Liver (tissue), 9 donors: ENCODE data around the gene PAX8. TPM values are rescaled to one million over a fixed set of nuclear protein-coding genes. Genes with fewer than 3 reads are reported as not detected.

Source experiments
- DNase-seq: peaks from one replicate; pipeline ENCODE4 v3.0.0-alpha.2; 2017; ENCODE audit warnings: low spot score
- H3K27ac ChIP-seq, 2 donors: one replicate each; pipeline ENCODE4 v1.7.0; 2013; ENCODE audit warnings: inconsistent platforms in 2 of 2, low read length in 2 of 2, control low read depth in 1 of 2, low read depth in 1 of 2, mild to moderate bottlenecking in 1 of 2
- H3K27me3 ChIP-seq, 4 donors: one replicate each; pipeline versions ENCODE4 v1.6.1 to v1.7.0; 2013; ENCODE audit warnings: low read length in 3 of 4, inconsistent platforms in 1 of 4, mild to moderate bottlenecking in 1 of 4, moderate library complexity in 1 of 4; ENCODE audit not compliant: control insufficient read depth in 4 of 4, insufficient read depth in 4 of 4
- H3K36me3 ChIP-seq, 4 donors: one replicate each; pipeline versions ENCODE4 v1.6.1 to v1.7.0; 2013; ENCODE audit warnings: low read length in 3 of 4, mild to moderate bottlenecking in 3 of 4, low read depth in 1 of 4, moderate library complexity in 1 of 4; ENCODE audit not compliant: control insufficient read depth in 4 of 4, insufficient read depth in 3 of 4
- H3K4me1 ChIP-seq, 4 donors: one replicate each; pipeline versions ENCODE4 v1.6.1 to v1.7.0; 2013; ENCODE audit warnings: low read length in 3 of 4, mild to moderate bottlenecking in 3 of 4, moderate library complexity in 1 of 4; ENCODE audit not compliant: control insufficient read depth in 4 of 4, insufficient read depth in 4 of 4
- H3K4me3 ChIP-seq, 3 donors: one replicate each; pipeline versions ENCODE4 v1.6.1 to v1.7.0; 2013; ENCODE audit warnings: low read length in 3 of 3, control low read depth in 1 of 3, low read depth in 1 of 3, mild to moderate bottlenecking in 1 of 3
- H3K9ac ChIP-seq, 2 donors: one replicate each; pipeline ENCODE4 v1.7.0; 2013; ENCODE audit warnings: low read length in 2 of 2, mild to moderate bottlenecking in 2 of 2, moderate library complexity in 2 of 2, control low read depth in 1 of 2, low read depth in 1 of 2
- H3K9me3 ChIP-seq, 4 donors: one replicate each; pipeline versions ENCODE4 v1.6.1 to v1.7.0; 2013; ENCODE audit warnings: low read length in 3 of 4; ENCODE audit not compliant: control insufficient read depth in 4 of 4
- EGR1 ChIP-seq, 2 donors: IDR thresholded peaks; 2 replicates each; pipeline ENCODE4 v1.6.1; 2016 to 2018; ENCODE audit warnings: antibody characterized with exemption in 2 of 2, low read depth in 2 of 2
- FOXA1 ChIP-seq: IDR thresholded peaks from 2 replicates; pipeline ENCODE4 v1.6.1; 2016; ENCODE audit warnings: antibody characterized with exemption
- FOXA2 ChIP-seq: IDR thresholded peaks from 2 replicates; pipeline ENCODE4 v1.6.1; 2016; ENCODE audit warnings: antibody characterized with exemption
- HNF4A ChIP-seq, 2 donors: conservative IDR thresholded peaks; 2 replicates each; pipeline ENCODE4 v1.6.1; 2016; ENCODE audit warnings: antibody characterized with exemption in 2 of 2, mild to moderate bottlenecking in 2 of 2
- HNF4G ChIP-seq: IDR thresholded peaks from 2 replicates; pipeline ENCODE4 v1.6.1; 2016; ENCODE audit warnings: antibody characterized with exemption
- JUND ChIP-seq, 2 donors: IDR thresholded peaks; 2 replicates each; pipeline ENCODE4 v1.6.1; 2016; ENCODE audit warnings: antibody characterized with exemption in 2 of 2
- RXRA ChIP-seq, 2 donors: IDR thresholded peaks; 2 replicates each; pipeline ENCODE4 v1.6.1; 2017 to 2018; ENCODE audit warnings: antibody characterized with exemption in 2 of 2, mild to moderate bottlenecking in 1 of 2
- SP1 ChIP-seq: IDR thresholded peaks from 2 replicates; pipeline ENCODE4 v1.6.1; 2018; ENCODE audit warnings: antibody characterized with exemption, mild to moderate bottlenecking
- TAF1 ChIP-seq: conservative IDR thresholded peaks from 2 replicates; pipeline ENCODE4 v1.6.1; 2016; ENCODE audit warnings: antibody characterized with exemption, mild to moderate bottlenecking
- YY1 ChIP-seq: IDR thresholded peaks from 2 replicates; pipeline ENCODE4 v1.6.1; 2016; ENCODE audit warnings: antibody characterized with exemption, mild to moderate bottlenecking
- WGBS: extraction: QIAGEN DNeasy Blood & Tissue Kit; methylation state at CpG from one replicate; pipeline ENCODE4 v1.1.7; 2013; 5-methylcytosine and 5-hydroxymethylcytosine counted together
- polyA plus RNA-seq, 2 donors: library from polyadenylated mRNA; stranded (reverse) in 1 of 2; unstranded in 1 of 2; fragments of 200-250 nt in 1 of 2; fragments of >200 nt in 1 of 2; fragmentation: Nextera tagmentation in 1 of 2; extraction: Ambion mirVana in 1 of 2; gene quantifications; one replicate each; pipeline versions ENCODE4 v1.2.1 to v1.2.3, GENCODE V29; 2013 to 2015
- total RNA-seq, 2 donors: library from RNA; depleted of rRNA; stranded (reverse); fragments of >200 nt; gene quantifications; one replicate each; pipeline ENCODE4 v1.2.3, GENCODE V29; 2014
- TF ChIP-seq, protein P1 (sequence below): fragments of 150-350 bp; IDR thresholded peaks from 2 replicates; pipeline ENCODE4 v1.5.1; 2017; ENCODE audit warnings: improper control_type of control experiment, low read depth, low read length; ENCODE audit not compliant: missing input control
- TF ChIP-seq, protein P2 (sequence below): IDR thresholded peaks from 2 replicates; pipeline ENCODE4 v1.6.1; 2016; ENCODE audit warnings: antibody characterized with exemption
- TF ChIP-seq, protein P3 (sequence below): IDR thresholded peaks from 2 replicates; pipeline ENCODE4 v1.6.1; 2016; ENCODE audit warnings: antibody characterized with exemption
- donor health status: healthy.
- donor health status: healthy.
- donor health status: healthy.
- donor health status: healthy.
- donor health status: healthy.

PAX8 gene
- total and polyA plus RNA-seq, 4 donors, result 0.09 to 0.85 (median 0.33) TPM

DNA sequence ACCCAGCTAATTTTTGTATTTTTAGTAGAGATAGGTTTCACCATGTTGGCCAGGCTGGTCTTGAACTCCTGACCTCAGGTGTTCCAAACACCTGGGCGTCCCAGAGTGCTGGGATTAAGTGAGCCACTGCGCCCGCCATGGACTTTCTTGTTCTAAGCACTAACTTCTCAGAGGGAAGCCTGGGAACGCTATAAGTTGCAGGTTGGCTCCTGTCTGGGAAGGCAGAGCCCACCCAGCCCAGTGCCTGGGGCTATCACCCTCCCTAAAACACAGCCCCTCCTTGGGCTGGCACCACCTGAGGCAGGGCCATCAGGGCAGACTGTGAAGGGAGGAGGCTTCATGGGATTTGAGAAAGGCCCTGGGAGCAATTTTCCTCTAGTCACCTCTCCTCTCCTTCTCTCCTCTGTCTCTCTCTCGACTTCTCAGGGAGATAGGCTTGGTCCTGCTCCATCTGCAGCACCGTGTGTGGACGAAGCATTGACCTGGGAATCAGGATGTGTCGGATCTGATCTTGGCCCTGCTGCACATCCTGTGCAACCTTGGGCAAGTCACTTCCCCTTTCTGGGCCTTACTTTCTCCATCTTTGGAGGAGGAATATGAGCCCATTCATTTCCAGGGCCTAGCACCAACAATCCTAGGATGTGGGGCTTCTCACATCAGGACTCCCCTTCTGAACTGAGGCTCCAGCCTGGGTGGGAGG lies 94.0 kb downstream of the PAX8 start:
- no peaks in the 10 kb centered on the region for H3K27me3 ChIP-seq
- no peak overlapping the region for H3K4me3 ChIP-seq
- TF ChIP-seq JUND (IDR thresholded peaks at IDR 0.05), result no peak
- TF ChIP-seq FOXA1, result no peak
- TF ChIP-seq HNF4A (conservative IDR thresholded peaks at IDR 0.05), result no peak
- TF ChIP-seq SP1, result no peak
- TF ChIP-seq FOXA2, result no peak
- no peak for TF ChIP-seq YY1
- no peak for TF ChIP-seq RXRA (IDR thresholded peaks at IDR 0.05)
- TF ChIP-seq, protein P1, sequence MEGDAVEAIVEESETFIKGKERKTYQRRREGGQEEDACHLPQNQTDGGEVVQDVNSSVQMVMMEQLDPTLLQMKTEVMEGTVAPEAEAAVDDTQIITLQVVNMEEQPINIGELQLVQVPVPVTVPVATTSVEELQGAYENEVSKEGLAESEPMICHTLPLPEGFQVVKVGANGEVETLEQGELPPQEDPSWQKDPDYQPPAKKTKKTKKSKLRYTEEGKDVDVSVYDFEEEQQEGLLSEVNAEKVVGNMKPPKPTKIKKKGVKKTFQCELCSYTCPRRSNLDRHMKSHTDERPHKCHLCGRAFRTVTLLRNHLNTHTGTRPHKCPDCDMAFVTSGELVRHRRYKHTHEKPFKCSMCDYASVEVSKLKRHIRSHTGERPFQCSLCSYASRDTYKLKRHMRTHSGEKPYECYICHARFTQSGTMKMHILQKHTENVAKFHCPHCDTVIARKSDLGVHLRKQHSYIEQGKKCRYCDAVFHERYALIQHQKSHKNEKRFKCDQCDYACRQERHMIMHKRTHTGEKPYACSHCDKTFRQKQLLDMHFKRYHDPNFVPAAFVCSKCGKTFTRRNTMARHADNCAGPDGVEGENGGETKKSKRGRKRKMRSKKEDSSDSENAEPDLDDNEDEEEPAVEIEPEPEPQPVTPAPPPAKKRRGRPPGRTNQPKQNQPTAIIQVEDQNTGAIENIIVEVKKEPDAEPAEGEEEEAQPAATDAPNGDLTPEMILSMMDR, result no peak
- TF ChIP-seq, protein P2, sequence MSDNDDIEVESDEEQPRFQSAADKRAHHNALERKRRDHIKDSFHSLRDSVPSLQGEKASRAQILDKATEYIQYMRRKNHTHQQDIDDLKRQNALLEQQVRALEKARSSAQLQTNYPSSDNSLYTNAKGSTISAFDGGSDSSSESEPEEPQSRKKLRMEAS, result no peak
- 88% methylated on average over 8 of the region's 8 CpGs for WGBS
- no peak for DNase-seq
- no peak overlapping the region for H3K27ac ChIP-seq
- H3K9me3 ChIP-seq, result no peaks in the 10 kb centered on the region
- H3K36me3 ChIP-seq, result no peaks in the 10 kb centered on the region
- H3K4me1 ChIP-seq, result peaks cover 17 to 55% (median 33%) of the 10 kb centered on the region in 4 donors
- no peak overlapping the region for H3K9ac ChIP-seq

DNA sequence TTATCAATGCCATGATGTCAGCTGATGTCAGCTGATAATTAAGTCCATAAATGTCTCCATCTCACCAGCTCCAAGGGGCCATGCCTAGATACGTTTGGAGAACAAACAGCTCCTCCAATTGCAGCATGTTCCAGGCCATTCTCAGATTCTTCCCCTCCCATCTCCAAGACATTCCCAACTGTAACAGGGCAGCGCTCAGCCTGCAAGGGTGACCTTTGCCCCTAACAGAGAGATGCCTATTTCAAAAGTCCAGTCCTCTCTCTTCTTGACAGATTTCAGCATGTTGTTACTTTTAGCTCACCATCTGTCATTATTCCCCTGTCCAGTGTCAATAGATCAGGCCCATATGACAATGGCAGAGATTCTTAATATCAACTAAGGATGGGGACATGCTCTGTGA lies 95.0 kb downstream of the PAX8 start:
- Histone ChIP-seq H3K4me3 (no peak overlapping the region), H3K9ac (no peak overlapping the region), H3K27ac (no peak overlapping the region), H3K27me3 (no peaks in the 10 kb centered on the region), H3K9me3 (no peaks in the 10 kb centered on the region), H3K36me3 (no peaks in the 10 kb centered on the region), H3K4me1 (peaks cover 17 to 56% (median 33%) of the 10 kb centered on the region in 4 donors)
- TF ChIP-seq, protein P3, sequence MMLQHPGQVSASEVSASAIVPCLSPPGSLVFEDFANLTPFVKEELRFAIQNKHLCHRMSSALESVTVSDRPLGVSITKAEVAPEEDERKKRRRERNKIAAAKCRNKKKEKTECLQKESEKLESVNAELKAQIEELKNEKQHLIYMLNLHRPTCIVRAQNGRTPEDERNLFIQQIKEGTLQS, result no peak
- TF ChIP-seq RXRA (IDR thresholded peaks at IDR 0.05) (peak; percentile 13 to 27), HNF4G (peak; percentile 26), EGR1 (IDR thresholded peaks at IDR 0.05; ENCODE audit: low read depth in 2 of 2) (no peak), SP1 (peak; percentile 23), TAF1 (no peak), HNF4A (conservative IDR thresholded peaks at IDR 0.05) (peak; percentile 59 to 72), YY1 (no peak)
- 72% methylated on average over 2 of the region's 2 CpGs for WGBS
- DNase-seq, result no peak

DNA sequence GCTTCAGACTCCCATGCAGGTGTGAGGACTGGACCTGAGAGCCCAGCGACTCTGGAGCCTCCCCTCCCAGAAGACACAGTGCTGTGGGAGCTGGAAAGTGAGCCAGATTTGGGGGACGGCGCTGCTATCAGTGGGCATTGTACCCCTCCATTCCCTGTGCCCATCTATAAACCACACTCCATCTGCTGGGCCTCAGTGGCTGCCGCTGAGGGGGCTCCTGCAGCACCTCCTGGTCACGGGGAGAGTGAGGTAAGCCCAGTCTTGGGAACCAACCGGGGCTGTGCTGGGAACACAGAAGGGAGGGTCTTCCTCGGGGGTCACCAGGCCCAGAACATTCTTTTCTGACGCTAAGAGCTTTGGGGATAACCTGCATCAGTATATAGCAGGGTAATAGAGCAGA lies 95.5 kb downstream of the PAX8 start:
- no peaks in the 10 kb centered on the region for H3K27me3 ChIP-seq
- H3K9me3 ChIP-seq, result no peaks in the 10 kb centered on the region
- peaks cover 17 to 56% (median 33%) of the 10 kb centered on the region in 4 donors for H3K4me1 ChIP-seq
- H3K36me3 ChIP-seq, result no peaks in the 10 kb centered on the region
- 97% methylated on average over 8 of the region's 8 CpGs for WGBS
- no peak for DNase-seq
- H3K9ac ChIP-seq, result no peak overlapping the region
- TF ChIP-seq FOXA2 (no peak), EGR1 (IDR thresholded peaks at IDR 0.05; ENCODE audit: low read depth in 2 of 2) (no peak), HNF4G (no peak)
- no peak overlapping the region for H3K27ac ChIP-seq
- no peak overlapping the region for H3K4me3 ChIP-seq
